ENCODE data around the gene NUPR2. TPM values are rescaled to one million over a fixed set of nuclear protein-coding genes. Genes with fewer than 3 reads are reported as not detected.
"Not testable (repeated sequence)": the region's sequence is repeated elsewhere in the genome, so short reads cannot be mapped to it uniquely, and the experiment has no call there.

The NUPR2 gene
- total RNA-seq, 1 donor from 2014 or later, result not detected

GRCh38 chr7:56086761-56087160, 29.5 kb downstream of the NUPR2 start:
- DNase-seq (ENCODE audit: extremely low spot score in 2 of 2), result no peak
- H3K36me3 ChIP-seq, result no peaks in the 10 kb centered on the region
- no peak overlapping the region for H3K27ac ChIP-seq
- no peaks in the 10 kb centered on the region for H3K27me3 ChIP-seq
- intact Hi-C loops (cut with DNase I), result no loop called here
- no peaks in the 10 kb centered on the region for H3K9me3 ChIP-seq
- no peak overlapping the region for H3K4me3 ChIP-seq
- TF ChIP-seq POLR2AphosphoS5 (IDR thresholded peaks at IDR 0.05; ENCODE audit: insufficient read depth in 1 of 2, low read depth in 1 of 2) (no peak), POLR2A (IDR thresholded peaks at IDR 0.05) (no peak), CTCF (IDR thresholded peaks at IDR 0.05) (no peak)
- peaks cover 5% of the 10 kb centered on the region for H3K4me1 ChIP-seq

- intact Hi-C loops (cut with DNase I), result no loop called here
- no peak for TF ChIP-seq POLR2A (IDR thresholded peaks at IDR 0.05)
- TF ChIP-seq CTCF (IDR thresholded peaks at IDR 0.05), result no peak
- no peak for TF ChIP-seq POLR2AphosphoS5 (IDR thresholded peaks at IDR 0.05; ENCODE audit: insufficient read depth in 1 of 2, low read depth in 1 of 2)
- H3K27ac ChIP-seq, result no peak overlapping the region
Observed at GRCh38 chr7:56083150-56083785, 32.9 kb downstream of the NUPR2 start.

GRCh38 chr7:56081626-56082340, 34.4 kb downstream of the NUPR2 start:
- H3K27ac ChIP-seq, result no peak overlapping the region
- intact Hi-C loops (cut with DNase I), result no loop called here
- H3K9me3 ChIP-seq, result no peaks in the 10 kb centered on the region
- H3K27me3 ChIP-seq, result no peaks in the 10 kb centered on the region
- no peak for DNase-seq (ENCODE audit: extremely low spot score in 2 of 2)
- peaks cover 0 to 21% of the 10 kb centered on the region in 2 donors for H3K36me3 ChIP-seq
- TF ChIP-seq POLR2AphosphoS5 (IDR thresholded peaks at IDR 0.05; ENCODE audit: insufficient read depth in 1 of 2, low read depth in 1 of 2) (no peak), CTCF (IDR thresholded peaks at IDR 0.05) (no peak)
- no peak overlapping the region for H3K4me3 ChIP-seq
- H3K4me1 ChIP-seq, result peaks cover 20% of the 10 kb centered on the region

More at GRCh38 chr7:56083150-56083785, 32.9 kb downstream of the NUPR2 start:
- no peak for DNase-seq (ENCODE audit: extremely low spot score in 2 of 2)
- Histone ChIP-seq H3K27me3 (no peaks in the 10 kb centered on the region), H3K4me3 (no peak overlapping the region), H3K36me3 (peaks cover 0 to 14% of the 10 kb centered on the region in 2 donors), H3K9me3 (no peaks in the 10 kb centered on the region), H3K4me1 (peaks cover 20% of the 10 kb centered on the region)

DNA sequence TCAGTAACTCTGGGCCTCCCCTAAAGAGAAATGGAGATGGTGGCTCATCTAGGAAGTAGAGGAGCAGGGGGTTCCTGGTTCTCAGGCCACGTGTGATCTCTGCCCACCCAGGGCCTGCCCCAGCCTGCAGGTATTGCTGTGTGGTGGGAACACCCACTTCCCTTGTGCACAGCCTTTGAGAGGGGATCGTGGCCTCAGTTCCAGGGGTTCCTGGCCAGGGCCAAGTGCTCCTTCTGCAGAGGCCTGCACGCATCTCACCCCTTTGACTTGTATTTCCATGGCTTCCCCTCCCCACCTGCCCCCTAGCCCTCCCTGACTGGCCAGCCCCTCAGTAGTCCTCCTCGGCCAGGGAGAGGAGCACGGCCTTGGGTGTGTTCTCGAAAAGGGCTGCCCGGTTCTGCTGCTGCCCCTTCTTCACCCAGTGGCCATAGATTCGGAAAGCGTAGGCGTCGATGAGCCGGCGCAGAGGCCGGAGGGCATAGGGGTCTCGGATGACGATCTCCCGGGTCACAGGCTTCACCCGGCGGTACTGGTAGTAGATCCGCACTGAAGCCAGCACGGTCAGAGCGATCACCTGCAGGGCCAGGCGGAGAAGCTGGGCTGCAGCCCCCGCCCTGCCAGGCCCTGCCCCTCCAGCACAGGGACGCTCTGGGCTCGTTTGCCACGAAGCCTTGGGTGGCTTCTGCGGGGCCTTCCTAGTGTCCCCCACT, 35.3 kb downstream of the NUPR2 start:
- H3K27me3 ChIP-seq; H3K9me3 ChIP-seq; H3K27ac ChIP-seq; DNase-seq (ENCODE audit: extremely low spot score in 2 of 2); intact Hi-C loops (cut with DNase I); H3K4me3 ChIP-seq: not testable (repeated sequence)
- Histone ChIP-seq H3K4me1 (peaks cover 20% of the 10 kb centered on the region), H3K36me3 (peaks cover 0 to 21% of the 10 kb centered on the region in 2 donors)

GRCh38 chr7:56079450-56080185, 36.6 kb downstream of the NUPR2 start:
- Histone ChIP-seq H3K36me3 (peaks cover 0 to 21% of the 10 kb centered on the region in 2 donors), H3K4me3 (no peak overlapping the region), H3K4me1 (peaks cover 23% of the 10 kb centered on the region), H3K27me3 (no peaks in the 10 kb centered on the region), H3K27ac (peak overlapping the region; percentile 44), H3K9me3 (no peaks in the 10 kb centered on the region)
- intact Hi-C loops (cut with DNase I), result loop anchor here (10.0 kb wide), 1 partner anchor 65 kb away; no protein-coding TSS in a partner anchor
- DNase-seq (ENCODE audit: extremely low spot score in 2 of 2), result no peak
- no peak for TF ChIP-seq POLR2A (IDR thresholded peaks at IDR 0.05)
- peak in 1 of 2 donors; percentile 20 for TF ChIP-seq POLR2AphosphoS5 (IDR thresholded peaks at IDR 0.05; ENCODE audit: insufficient read depth in 1 of 2, low read depth in 1 of 2)
- peak in 1 of 3 experiments; percentile 24 for TF ChIP-seq CTCF (IDR thresholded peaks at IDR 0.05)
